IPS-18a (cell line): ENCODE measurements around the gene AIP.

ENCODE experiments used
- H3K27ac ChIP-seq: one replicate; pipeline ENCODE4 v1.5.1; 2013; ENCODE audit warnings: low read length
- H3K27me3 ChIP-seq: one replicate; pipeline ENCODE4 v1.6.1; 2013; ENCODE audit warnings: mild to moderate bottlenecking, low read length; ENCODE audit not compliant: control insufficient read depth, insufficient read depth
- H3K36me3 ChIP-seq: one replicate; pipeline ENCODE4 v1.6.1; 2013; ENCODE audit warnings: low read depth, low read length; ENCODE audit not compliant: control insufficient read depth
- H3K4me1 ChIP-seq: one replicate; pipeline ENCODE4 v1.6.1; 2013; ENCODE audit warnings: low read depth, low read length; ENCODE audit not compliant: control insufficient read depth
- H3K4me3 ChIP-seq: one replicate; pipeline ENCODE4 v1.5.1; 2013; ENCODE audit warnings: low read length
- H3K9ac ChIP-seq: one replicate; pipeline ENCODE4 v1.6.1; 2013; ENCODE audit warnings: mild to moderate bottlenecking, low read length, moderate library complexity
- H3K9me3 ChIP-seq: one replicate; pipeline ENCODE4 v1.6.1; 2013; ENCODE audit warnings: low read depth, low read length; ENCODE audit not compliant: control insufficient read depth

The AIP gene

GRCh38 chr11:67452141-67452952, 30.5 kb upstream of the AIP start, which contains the start of gene GPR152:
Gene GPR152, minus strand, starts transcription at chr11:67452729. Its CDS starts 5 bp downstream, at chr11:67452724.
- no peak within 1 kb of the TSS for H3K9ac ChIP-seq
- H3K4me3 ChIP-seq: no peak within 1 kb of the TSS
- no peaks in the 10 kb centered on the region for H3K9me3 ChIP-seq
- H3K27me3 ChIP-seq: no peaks in the 10 kb centered on the region
- no peaks in the 10 kb centered on the region for H3K4me1 ChIP-seq
- no peaks in the 10 kb centered on the region for H3K36me3 ChIP-seq
- H3K27ac ChIP-seq: no peak within 1 kb of the TSS

- no peaks in the 10 kb centered on the region for H3K36me3 ChIP-seq
- H3K4me1 ChIP-seq: no peaks in the 10 kb centered on the region
- no peaks in the 10 kb centered on the region for H3K9me3 ChIP-seq
- no peak overlapping the region for H3K27ac ChIP-seq
- H3K27me3 ChIP-seq: no peaks in the 10 kb centered on the region
- no peak overlapping the region for H3K9ac ChIP-seq
- H3K4me3 ChIP-seq: no peak overlapping the region
These were observed 28.8 kb upstream of the AIP start for GRCh38 chr11:67453816-67454732.

- H3K36me3 ChIP-seq: no peaks in the 10 kb centered on the region
- no peak within 1 kb of the TSS for H3K4me3 ChIP-seq
- no peak within 1 kb of the TSS for H3K27ac ChIP-seq
- H3K9ac ChIP-seq: no peak within 1 kb of the TSS
- no peaks in the 10 kb centered on the region for H3K27me3 ChIP-seq
- no peaks in the 10 kb centered on the region for H3K4me1 ChIP-seq
- H3K9me3 ChIP-seq: no peaks in the 10 kb centered on the region
These were observed 27.8 kb upstream of the AIP start, which contains the start of gene CABP4 for GRCh38 chr11:67455054-67455453. Gene CABP4, plus strand, starts transcription at chr11:67455354. Its CDS starts 70 bp downstream, at chr11:67455424.

GRCh38 chr11:67456068-67456705, 26.6 kb upstream of the AIP start:
- no peak overlapping the region for H3K9ac ChIP-seq
- no peaks in the 10 kb centered on the region for H3K36me3 ChIP-seq
- no peaks in the 10 kb centered on the region for H3K27me3 ChIP-seq
- H3K9me3 ChIP-seq: no peaks in the 10 kb centered on the region
- H3K4me3 ChIP-seq: no peak overlapping the region
- no peaks in the 10 kb centered on the region for H3K4me1 ChIP-seq
- no peak overlapping the region for H3K27ac ChIP-seq

GRCh38 chr11:67457453-67457852, 25.4 kb upstream of the AIP start:
- Histone ChIP-seq H3K4me1 (no peaks in the 10 kb centered on the region), H3K27ac (no peak overlapping the region), H3K27me3 (no peaks in the 10 kb centered on the region), H3K9ac (no peak overlapping the region), H3K36me3 (no peaks in the 10 kb centered on the region), H3K4me3 (no peak overlapping the region), H3K9me3 (no peaks in the 10 kb centered on the region)

GRCh38 chr11:67458266-67458665, 24.6 kb upstream of the AIP start:
- no peak overlapping the region for H3K9ac ChIP-seq
- H3K27me3 ChIP-seq: no peaks in the 10 kb centered on the region
- no peak overlapping the region for H3K4me3 ChIP-seq
- no peaks in the 10 kb centered on the region for H3K9me3 ChIP-seq
- no peaks in the 10 kb centered on the region for H3K4me1 ChIP-seq
- no peak overlapping the region for H3K27ac ChIP-seq
- H3K36me3 ChIP-seq: no peaks in the 10 kb centered on the region

GRCh38 chr11:67463186-67463585, 19.6 kb upstream of the AIP start:
- no peaks in the 10 kb centered on the region for H3K36me3 ChIP-seq
- no peaks in the 10 kb centered on the region for H3K27me3 ChIP-seq
- H3K4me1 ChIP-seq: peaks cover 7% of the 10 kb centered on the region
- no peak overlapping the region for H3K9ac ChIP-seq
- H3K4me3 ChIP-seq: no peak overlapping the region
- no peak overlapping the region for H3K27ac ChIP-seq
- H3K9me3 ChIP-seq: no peaks in the 10 kb centered on the region

GRCh38 chr11:67463680-67464410, 19.0 kb upstream of the AIP start:
- Histone ChIP-seq H3K27ac (no peak overlapping the region), H3K4me1 (peaks cover 7% of the 10 kb centered on the region), H3K27me3 (no peaks in the 10 kb centered on the region), H3K36me3 (no peaks in the 10 kb centered on the region), H3K9me3 (no peaks in the 10 kb centered on the region), H3K4me3 (peak overlapping the region; percentile 86), H3K9ac (no peak overlapping the region)

- Histone ChIP-seq H3K27me3 (no peaks in the 10 kb centered on the region), H3K36me3 (no peaks in the 10 kb centered on the region), H3K9ac (peak overlapping the region; percentile 91), H3K4me1 (peaks cover 7% of the 10 kb centered on the region), H3K27ac (peak overlapping the region; percentile 84), H3K4me3 (peak overlapping the region; percentile 86), H3K9me3 (no peaks in the 10 kb centered on the region)
These were observed 18.2 kb upstream of the AIP start for GRCh38 chr11:67464411-67465188.

- Histone ChIP-seq H3K4me3 (peak overlapping the region; percentile 86), H3K27ac (peak overlapping the region; percentile 84), H3K27me3 (no peaks in the 10 kb centered on the region), H3K9me3 (no peaks in the 10 kb centered on the region), H3K4me1 (peaks cover 7% of the 10 kb centered on the region), H3K9ac (peak overlapping the region; percentile 91), H3K36me3 (no peaks in the 10 kb centered on the region)
These were observed 17.7 kb upstream of the AIP start for GRCh38 chr11:67465189-67465510.
